Measurements from ENCODE around the gene RSRP1. TPM values are rescaled to one million over a fixed set of nuclear protein-coding genes. Genes with fewer than 3 reads are reported as not detected.

Gene RSRP1
- total and polyA plus RNA-seq, 2 experiments from 2014 or later = 113 to 138 TPM

- Histone ChIP-seq H4K20me1 (ENCODE audit: insufficient read depth) (no peaks in the 10 kb centered on the region), H3K4me1 (ENCODE audit: insufficient read depth) (peaks cover 16% of the 10 kb centered on the region), H3K27me3 (replicated peaks; ENCODE audit: insufficient read depth) (peaks cover 13% of the 10 kb centered on the region; the same call in 1 of the 2 replicates), H3K4me3 (no peak overlapping the region), H3K9me2 (ENCODE audit: insufficient read depth) (no peaks in the 10 kb centered on the region), H3K27ac (no peak overlapping the region), H3K9ac (no peak overlapping the region), H2AFZ (no peak overlapping the region), H3K4me2 (ENCODE audit: unreplicated experiment) (no peak overlapping the region), H3F3A (ENCODE audit: insufficient read depth) (peaks cover 11% of the 10 kb centered on the region), H3K9me3 (ENCODE audit: low read depth) (no peaks in the 10 kb centered on the region), H3K79me2 (ENCODE audit: insufficient read depth) (no peaks in the 10 kb centered on the region), H3K36me3 (ENCODE audit: low read depth) (no peaks in the 10 kb centered on the region)
- DNase-seq = no peak
- TF ChIP-seq EZH2 (IDR thresholded peaks at IDR 0.05; ENCODE audit: insufficient read depth, poor library complexity, severe bottlenecking) (no peak), EZH2phosphoT487 (IDR thresholded peaks at IDR 0.05; ENCODE audit: insufficient read depth, low read depth) (no peak)
- 60 to 70% methylated on average over 16 to 17 of the region's 17 CpGs for WGBS, 2 experiments (ENCODE audit: low coverage in 1 of 2, low lambda C conversion rate in 2 of 2, missing lambda C conversion rate in 2 of 2)
- in situ Hi-C loops (cut with MboI) = no loop called here
Observed at GRCh38 chr1:25194572-25195020, 52.7 kb downstream of the RSRP1 start.

DNA sequence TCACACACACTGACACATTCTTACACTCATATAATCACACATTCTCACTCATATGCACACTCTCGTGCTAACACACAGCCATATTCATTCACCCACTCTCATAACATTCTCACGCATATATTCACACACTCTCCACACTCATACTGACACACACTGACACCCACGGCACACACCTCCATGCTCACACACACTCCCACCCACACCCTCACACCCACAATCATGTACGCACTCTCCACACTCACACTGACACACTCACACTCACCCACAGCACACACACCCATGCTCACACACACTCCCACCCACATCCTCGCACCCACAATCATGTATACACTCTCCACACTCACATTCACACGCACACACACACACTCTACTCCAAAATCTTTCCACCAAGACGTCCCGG lies 53.2 kb downstream of the RSRP1 start:
- WGBS, 2 experiments (ENCODE audit: low coverage in 1 of 2, low lambda C conversion rate in 2 of 2, missing lambda C conversion rate in 2 of 2) = 83 to 86% methylated on average over 6 to 8 of the region's 8 CpGs
- no peak for TF ChIP-seq EZH2 (IDR thresholded peaks at IDR 0.05; ENCODE audit: insufficient read depth, poor library complexity, severe bottlenecking)
- TF ChIP-seq EZH2phosphoT487 (IDR thresholded peaks at IDR 0.05; ENCODE audit: insufficient read depth, low read depth) = no peak
- no peak overlapping the region for H3K27ac ChIP-seq
- no peak for DNase-seq
- H4K20me1 ChIP-seq (ENCODE audit: insufficient read depth) = no peaks in the 10 kb centered on the region
- H3K36me3 ChIP-seq (ENCODE audit: low read depth) = no peaks in the 10 kb centered on the region
- no peak overlapping the region for H2AFZ ChIP-seq
- H3K9me3 ChIP-seq (ENCODE audit: low read depth) = no peaks in the 10 kb centered on the region
- H3K4me2 ChIP-seq (ENCODE audit: unreplicated experiment) = no peak overlapping the region
- no peaks in the 10 kb centered on the region for H3K9me2 ChIP-seq (ENCODE audit: insufficient read depth)
- peaks cover 13% of the 10 kb centered on the region; the same call in 1 of the 2 replicates for H3K27me3 ChIP-seq (replicated peaks; ENCODE audit: insufficient read depth)
- no peak overlapping the region for H3K4me3 ChIP-seq
- in situ Hi-C loops (cut with MboI) = no loop called here
- H3K4me1 ChIP-seq (ENCODE audit: insufficient read depth) = peaks cover 11% of the 10 kb centered on the region
- no peaks in the 10 kb centered on the region for H3K79me2 ChIP-seq (ENCODE audit: insufficient read depth)
- H3K9ac ChIP-seq = no peak overlapping the region
- H3F3A ChIP-seq (ENCODE audit: insufficient read depth) = peaks cover 11% of the 10 kb centered on the region

DNA sequence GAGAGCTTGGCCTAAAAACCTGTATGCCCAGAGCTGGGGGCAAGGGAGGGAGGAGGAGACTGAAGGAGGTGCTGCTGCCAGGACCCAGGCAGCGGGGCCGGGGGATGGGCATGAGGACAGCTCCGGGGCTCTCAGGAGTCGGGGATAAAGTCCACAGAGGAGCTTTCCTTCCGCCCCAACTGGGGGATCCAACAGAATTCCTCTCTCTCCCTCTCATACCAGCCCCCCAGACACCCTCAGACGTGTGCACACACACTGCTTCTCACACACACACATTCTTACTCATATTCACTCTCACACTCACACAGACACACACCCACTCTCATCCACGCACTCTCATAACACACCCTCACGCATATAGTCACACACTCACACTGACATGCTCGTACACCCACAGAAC lies 54.0 kb downstream of the RSRP1 start:
- Histone ChIP-seq H4K20me1 (ENCODE audit: insufficient read depth) (no peaks in the 10 kb centered on the region), H3F3A (ENCODE audit: insufficient read depth) (peaks cover 6% of the 10 kb centered on the region), H3K9ac (no peak overlapping the region), H3K4me1 (ENCODE audit: insufficient read depth) (peaks cover 4% of the 10 kb centered on the region; the same call in 1 of the 2 replicates), H3K4me3 (no peak overlapping the region), H3K4me2 (ENCODE audit: unreplicated experiment) (no peak overlapping the region), H3K9me3 (ENCODE audit: low read depth) (no peaks in the 10 kb centered on the region), H3K27ac (no peak overlapping the region), H3K9me2 (ENCODE audit: insufficient read depth) (no peaks in the 10 kb centered on the region), H2AFZ (no peak overlapping the region), H3K36me3 (ENCODE audit: low read depth) (no peaks in the 10 kb centered on the region), H3K79me2 (ENCODE audit: insufficient read depth) (no peaks in the 10 kb centered on the region), H3K27me3 (replicated peaks; ENCODE audit: insufficient read depth) (peaks cover 13% of the 10 kb centered on the region; the same call in 1 of the 2 replicates)
- DNase-seq = no peak
- in situ Hi-C loops (cut with MboI) = no loop called here
- TF ChIP-seq EZH2phosphoT487 (IDR thresholded peaks at IDR 0.05; ENCODE audit: insufficient read depth, low read depth) (no peak), EZH2 (IDR thresholded peaks at IDR 0.05; ENCODE audit: insufficient read depth, poor library complexity, severe bottlenecking) (no peak)
- WGBS, 2 experiments (ENCODE audit: low coverage in 1 of 2, low lambda C conversion rate in 2 of 2, missing lambda C conversion rate in 2 of 2) = 57 to 65% methylated on average over 6 to 9 of the region's 9 CpGs

Other genes with a start within 250 kb of the RSRP1 start
- 31.7 and 50.3 TPM in 2 replicates for gene SYF2, start 15.0 kb downstream of the RSRP1 start, total RNA-seq (2014; rRNA removed; shearing (Covaris generic))
- 39.9 and 40.5 TPM in 2 replicates for gene SYF2, start 15.0 kb downstream of the RSRP1 start, polyA plus RNA-seq (2016; fragmentation: Nextera tagmentation; extraction: Ambion mirVana)
- 0.25 TPM in 1 of 2 replicates, not detected in the other for gene RHD, start 25.1 kb upstream of the RSRP1 start, total RNA-seq (2014; rRNA removed; shearing (Covaris generic))
- gene RHD, start 25.1 kb upstream of the RSRP1 start, polyA plus RNA-seq (2016; fragmentation: Nextera tagmentation; extraction: Ambion mirVana) = 0.32 and 0.33 TPM in 2 replicates
- 146 and 213 TPM in 2 replicates for gene TMEM50A, start 90.9 kb upstream of the RSRP1 start, total RNA-seq (2014; rRNA removed; shearing (Covaris generic))
- gene TMEM50A, start 90.9 kb upstream of the RSRP1 start, polyA plus RNA-seq (2016; fragmentation: Nextera tagmentation; extraction: Ambion mirVana) = 453 and 455 TPM in 2 replicates
- 0.43 and 0.89 TPM in 2 replicates for gene RHCE, start 173.4 kb upstream of the RSRP1 start, total RNA-seq (2014; rRNA removed; shearing (Covaris generic))
- gene RHCE, start 173.4 kb upstream of the RSRP1 start, polyA plus RNA-seq (2016; fragmentation: Nextera tagmentation; extraction: Ambion mirVana) = 0.90 and 1.6 TPM in 2 replicates
- gene MACO1, start 183.4 kb upstream of the RSRP1 start, total RNA-seq (2014; rRNA removed; shearing (Covaris generic)) = 16.8 and 18.0 TPM in 2 replicates
- 10.7 and 12.4 TPM in 2 replicates for gene MACO1, start 183.4 kb upstream of the RSRP1 start, polyA plus RNA-seq (2016; fragmentation: Nextera tagmentation; extraction: Ambion mirVana)